Activated CD8-positive, alpha-beta memory T cell treated with anti-CD3 and anti-CD28 coated beads for 36 hours (primary cell): ENCODE results near the gene CARD11. TPM values are rescaled to one million over a fixed set of nuclear protein-coding genes. Genes with fewer than 3 reads are reported as not detected.

Source experiments
- CTCF ChIA-PET: fragments of 350-600 bp; sonication (Branson Sonifier 250); formaldehyde crosslinking; loops from one replicate; lab custom pipeline; 2021; ENCODE audit warnings: antibody characterized with exemption; lab: Charles Lee
- POLR2A ChIA-PET: fragments of 350-600 bp; sonication (Branson Sonifier 250); formaldehyde crosslinking; loops from one replicate; lab custom pipeline; 2021; ENCODE audit warnings: antibody characterized with exemption; lab: Charles Lee
- total RNA-seq, 2 experiments: library from RNA; stranded (reverse); gene quantifications; one replicate each; pipeline ENCODE4 v1.2.3, GENCODE V29; 2021

CARD11 gene
- total RNA-seq, 2 experiments from 2014 or later: 82.5 to 85.4 TPM

DNA sequence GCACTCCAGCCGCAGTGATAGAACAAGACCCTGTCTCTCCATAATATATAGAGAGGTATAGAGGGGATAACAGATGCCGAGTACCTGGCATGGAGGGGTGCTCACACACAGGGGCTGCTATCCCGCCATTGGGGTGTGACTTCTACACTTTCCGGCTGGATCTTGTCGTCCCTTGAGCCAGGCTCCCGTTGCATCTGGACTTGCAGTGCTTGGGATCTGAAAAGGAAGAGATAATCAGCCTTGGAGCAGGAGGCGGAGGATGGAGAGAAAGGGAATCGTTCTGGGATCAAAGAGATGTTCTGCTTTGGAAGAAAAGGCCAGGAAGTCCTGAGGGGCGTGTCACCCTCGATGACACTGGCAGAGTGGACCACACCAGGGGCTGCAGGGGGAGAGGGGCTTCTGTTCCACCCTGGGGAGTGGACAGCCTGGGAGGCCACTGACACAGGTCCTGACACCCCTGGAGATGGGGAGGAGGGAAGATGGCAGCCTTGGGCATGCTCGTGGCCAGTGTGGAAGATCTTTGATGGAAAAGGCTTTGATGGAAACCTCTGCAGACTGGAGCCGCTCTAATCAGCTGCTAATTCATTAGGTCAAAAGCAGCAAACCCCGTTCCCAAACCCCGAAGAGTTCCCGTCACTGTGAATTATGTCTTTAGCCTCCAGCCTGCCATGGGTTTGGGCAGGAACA, 85.1 kb downstream of the CARD11 start:
- CTCF ChIA-PET: no interaction called here
- POLR2A ChIA-PET: no interaction called here

DNA sequence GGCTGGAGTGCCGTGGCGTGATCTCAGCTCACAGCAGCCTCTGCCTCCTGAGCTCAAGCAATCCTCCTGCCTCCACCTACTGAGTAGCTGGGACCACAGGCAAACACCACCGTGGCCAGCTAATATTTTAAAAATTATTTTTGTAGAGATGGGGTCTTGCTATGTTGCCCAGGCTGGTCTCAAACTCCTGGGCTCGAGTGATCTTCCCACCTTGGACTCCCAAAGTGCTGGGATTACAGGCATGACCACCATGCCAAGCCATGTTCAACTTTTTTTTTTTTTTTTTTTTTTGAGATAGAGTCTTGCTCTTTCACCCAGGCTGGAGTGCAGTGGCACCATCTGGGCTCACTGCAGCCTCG, 86.3 kb downstream of the CARD11 start:
- POLR2A ChIA-PET: interaction anchor here (0.7 kb wide), 2 partner anchors 65 to 1242 kb away, joined by 4 to 8 read pairs; no protein-coding TSS in a partner anchor
- CTCF ChIA-PET: interaction anchor here (0.7 to 1.2 kb wide), 2 partner anchors 248 to 1927 kb away, joined by 3 read pairs; no protein-coding TSS in a partner anchor

DNA sequence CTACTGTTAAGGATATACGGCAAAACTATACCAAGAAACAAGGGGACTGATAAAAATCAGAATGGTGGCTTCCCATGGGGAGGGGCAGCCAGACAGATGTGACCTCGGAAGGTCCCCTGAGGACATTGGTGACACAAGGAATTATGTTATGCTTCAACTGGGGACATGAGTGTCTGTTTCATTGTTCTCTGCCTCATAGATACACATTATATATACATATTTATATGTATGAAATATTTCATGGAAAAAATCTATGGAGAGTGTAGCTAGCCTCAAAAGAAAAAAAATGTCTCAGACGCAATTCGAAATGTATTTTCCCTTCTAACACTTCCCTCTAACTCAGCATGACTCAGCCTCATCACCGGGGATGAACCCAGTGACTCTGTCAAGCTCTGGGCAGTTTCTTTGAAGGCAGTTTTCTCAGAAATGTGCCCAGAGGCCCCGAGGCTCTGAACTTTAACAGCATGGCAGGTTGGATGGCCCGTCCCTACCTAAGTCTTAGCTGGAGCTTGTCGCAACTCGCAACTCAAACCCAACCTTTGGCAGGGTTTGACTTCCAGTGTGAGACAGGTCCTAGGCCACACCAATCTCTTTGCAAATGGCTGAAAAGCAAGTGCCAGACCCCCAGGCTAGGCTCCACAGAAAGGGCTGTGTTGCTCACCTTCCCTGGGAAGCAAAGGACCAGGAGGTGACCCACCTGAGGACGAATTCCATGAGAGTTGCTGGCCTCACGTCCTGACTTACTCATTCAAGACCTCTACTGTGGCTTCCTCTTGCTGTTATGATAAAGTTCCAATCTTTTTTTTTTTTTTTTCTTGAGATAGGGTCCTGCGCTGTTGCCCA, 86.9 kb downstream of the CARD11 start:
- CTCF ChIA-PET: interaction anchor here (0.7 to 1.6 kb wide), 3 partner anchors 109 to 1927 kb away, joined by 3 to 5 read pairs (median 3); no protein-coding TSS in a partner anchor
- POLR2A ChIA-PET: interaction anchor here (0.7 kb wide), 3 partner anchors 66 to 1242 kb away, joined by 4 to 8 read pairs (median 4); no protein-coding TSS in a partner anchor

DNA sequence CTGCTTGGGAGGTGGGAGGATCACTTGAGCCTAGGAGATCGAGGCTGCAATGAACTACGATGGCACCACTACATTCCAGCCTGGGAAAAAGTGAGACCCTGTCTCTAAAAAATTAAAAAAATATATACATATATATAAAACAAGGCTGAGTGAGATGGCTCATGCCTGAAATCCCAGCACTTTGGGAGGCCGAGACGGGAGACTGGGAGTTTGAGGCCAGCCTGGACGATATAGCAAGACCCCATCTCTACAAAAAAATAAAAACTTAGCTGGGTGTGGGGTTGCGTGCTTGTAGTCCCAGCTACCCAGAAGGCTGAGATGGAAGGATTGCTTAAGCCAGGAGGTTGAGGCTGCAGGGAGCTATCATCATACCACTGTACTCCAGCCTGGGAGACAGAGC, 87.6 kb downstream of the CARD11 start:
- ChIA-PET CTCF (interaction anchor here (1.6 kb wide), 1 partner anchor 110 kb away, joined by 5 read pairs; no protein-coding TSS in a partner anchor), POLR2A (no interaction called here)

DNA sequence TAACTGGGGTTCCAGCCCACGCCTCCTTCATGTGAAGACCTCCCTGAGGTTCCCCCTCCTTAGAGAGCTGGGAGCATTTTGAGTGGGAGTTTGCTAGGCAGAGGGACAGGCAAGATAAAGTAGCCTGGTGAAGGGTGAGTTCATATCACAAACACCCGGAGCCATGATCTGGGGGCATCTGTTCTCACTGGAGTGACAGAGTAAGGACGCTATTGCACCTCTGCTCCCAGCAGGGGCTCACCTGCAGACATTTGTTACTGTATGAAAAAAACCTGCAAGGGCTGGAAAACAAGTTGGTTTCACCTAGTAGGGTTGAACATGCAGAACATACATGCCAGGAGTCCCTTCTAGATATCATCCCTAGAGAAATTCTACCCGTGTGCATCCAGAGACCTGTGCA, 88.4 kb downstream of the CARD11 start:
- ChIA-PET POLR2A (no interaction called here), CTCF (interaction anchor here (1.0 to 1.6 kb wide), 2 partner anchors 68 to 111 kb away, joined by 3 to 5 read pairs; no protein-coding TSS in a partner anchor)

DNA sequence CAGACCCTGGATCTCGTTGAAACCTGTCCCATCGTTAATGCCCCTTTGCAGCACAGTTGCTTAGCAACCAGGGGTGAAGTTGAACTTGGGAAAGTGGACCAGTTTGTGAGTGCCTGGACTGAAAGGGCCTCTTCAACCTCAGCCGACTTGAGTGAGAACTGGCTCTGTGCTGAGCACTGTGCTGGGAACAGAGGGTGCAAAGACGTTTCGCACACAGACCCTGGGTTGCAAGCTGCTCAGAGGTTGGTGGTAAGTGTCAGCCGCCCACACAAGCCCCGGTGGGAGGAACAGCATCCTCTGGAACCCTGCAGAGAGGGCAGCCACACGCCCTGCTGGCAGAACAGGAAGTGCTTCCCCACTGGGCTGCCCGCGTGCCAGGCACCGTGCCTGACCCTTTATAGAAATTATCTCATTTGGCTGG, 89.2 kb downstream of the CARD11 start:
- POLR2A ChIA-PET: no interaction called here
- CTCF ChIA-PET: interaction anchor here (1.0 kb wide), 1 partner anchor 67 kb away, joined by 3 read pairs; no protein-coding TSS in a partner anchor

DNA sequence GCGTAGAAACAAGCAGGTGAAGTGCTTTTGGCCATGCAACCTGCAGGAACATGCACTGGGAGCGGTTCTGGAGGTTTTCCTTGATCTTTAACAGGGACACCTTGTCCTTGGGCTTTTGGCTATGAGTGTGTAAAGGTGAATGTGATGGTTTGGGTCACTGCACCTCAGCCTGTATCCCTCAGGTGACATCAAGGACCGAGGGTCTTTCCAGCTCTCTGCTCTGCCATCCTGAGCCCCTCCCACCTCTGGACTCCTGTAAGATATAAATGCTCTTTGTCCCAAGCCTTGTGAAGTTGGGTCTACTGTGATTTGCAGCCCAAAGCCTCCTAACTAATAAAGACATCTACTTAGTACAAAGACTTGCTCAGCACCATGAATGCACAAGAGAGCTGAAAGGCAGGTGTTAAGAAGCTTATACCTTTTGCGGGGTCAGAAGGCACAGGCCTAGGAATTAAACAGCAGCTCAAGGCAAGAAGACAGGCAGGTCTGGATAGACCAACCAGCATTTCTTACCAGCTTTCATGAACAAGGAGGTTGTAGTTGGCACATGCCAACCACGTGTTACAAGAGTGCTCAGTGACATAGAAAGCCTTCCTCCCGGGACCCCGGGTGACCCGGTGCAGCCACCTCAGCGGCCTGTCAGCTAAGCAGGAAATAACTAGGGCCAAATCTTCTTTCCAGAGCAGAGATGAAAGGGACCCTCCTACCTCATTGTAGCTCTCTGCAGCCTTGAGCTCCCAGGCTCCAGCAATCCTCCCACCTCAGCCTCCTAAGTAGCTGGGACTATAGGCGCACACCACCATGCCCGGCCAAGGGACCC, 89.9 kb downstream of the CARD11 start:
- ChIA-PET CTCF (interaction anchor here (0.6 kb wide), 1 partner anchor 56 kb away, joined by 3 read pairs; no protein-coding TSS in a partner anchor), POLR2A (no interaction called here)

DNA sequence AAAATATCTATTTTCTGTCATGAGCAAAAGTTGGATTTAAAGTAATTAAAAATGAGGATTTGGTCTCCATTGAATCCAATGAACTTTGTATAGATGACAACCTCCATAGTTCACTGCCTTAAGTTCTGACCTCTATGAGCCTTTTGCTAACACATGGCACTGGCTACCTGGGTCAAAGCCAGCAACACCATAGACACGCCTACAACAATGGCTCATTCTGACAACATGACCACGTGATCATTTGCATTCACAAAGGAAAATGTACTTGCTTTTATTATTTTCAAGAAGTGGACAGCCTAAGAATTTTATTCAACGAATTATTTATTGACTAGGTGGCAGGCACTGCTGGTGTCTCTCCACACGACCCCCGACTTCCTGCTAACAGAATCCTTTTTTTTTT, 90.6 kb downstream of the CARD11 start:
- POLR2A ChIA-PET: no interaction called here
- CTCF ChIA-PET: interaction anchor here (0.9 kb wide), 1 partner anchor 138 kb away, joined by 3 read pairs; no protein-coding TSS in a partner anchor

DNA sequence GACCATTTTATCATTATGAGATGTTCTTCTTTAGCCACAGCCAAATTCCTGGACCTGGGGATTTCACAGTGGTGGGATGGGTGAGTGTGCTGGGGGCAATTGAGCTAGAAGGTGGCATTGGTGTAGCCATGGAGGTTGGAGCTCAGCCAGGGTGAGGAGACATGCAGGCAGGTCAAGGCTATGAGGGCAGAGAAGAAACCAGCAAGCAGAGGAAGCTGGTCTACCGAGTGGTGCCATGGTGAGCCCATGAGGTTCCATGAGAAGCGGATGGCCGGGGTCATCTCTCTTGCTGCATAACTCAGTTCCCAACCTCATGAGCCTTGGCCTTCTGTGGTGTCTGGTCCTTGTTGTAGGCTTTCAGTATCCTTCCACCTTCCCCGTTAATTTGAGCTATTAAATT, 91.4 kb downstream of the CARD11 start:
- CTCF ChIA-PET: interaction anchor here (0.9 to 1.0 kb wide), 2 partner anchors 30 to 139 kb away, joined by 3 read pairs; no protein-coding TSS in a partner anchor
- POLR2A ChIA-PET: no interaction called here

DNA sequence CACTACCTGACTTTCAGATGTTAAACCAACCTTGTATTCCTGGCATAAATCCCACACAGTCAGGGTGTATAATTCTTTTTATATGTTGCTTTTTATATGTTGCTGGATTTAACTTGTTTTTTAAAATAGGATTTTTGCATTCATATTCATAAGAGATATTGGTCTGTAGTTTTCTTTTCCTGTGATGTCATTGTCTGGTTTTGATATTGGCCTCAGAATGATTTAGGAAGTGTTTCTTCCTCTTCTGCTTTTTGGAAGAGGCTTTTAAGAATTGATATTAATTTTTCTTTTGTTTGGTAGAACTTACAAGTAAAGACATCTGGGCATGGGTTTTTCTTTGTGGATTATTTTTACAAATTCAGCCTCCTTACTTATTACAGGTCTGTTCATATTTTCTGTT, 93.1 kb downstream of the CARD11 start:
- ChIA-PET POLR2A (no interaction called here), CTCF (no interaction called here)

DNA sequence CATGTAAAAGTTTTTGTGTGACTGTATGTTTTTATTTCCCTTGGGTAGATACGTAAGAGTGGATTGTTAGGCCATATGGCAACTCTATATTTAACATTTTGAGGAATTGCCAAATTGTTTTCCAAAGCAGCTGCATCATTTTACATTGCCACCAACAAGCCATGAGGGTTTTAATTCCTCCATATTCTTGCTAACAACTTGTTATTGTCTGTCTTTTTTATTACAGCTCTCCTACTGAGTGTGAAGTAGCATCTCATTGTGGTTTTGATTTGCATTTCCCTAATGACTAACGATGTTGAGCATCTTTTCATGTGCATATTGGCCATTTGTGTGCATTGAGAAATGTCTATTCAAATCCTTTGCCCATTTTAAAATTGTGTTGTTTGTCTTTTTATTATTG, 94.9 kb downstream of the CARD11 start:
- POLR2A ChIA-PET: no interaction called here

DNA sequence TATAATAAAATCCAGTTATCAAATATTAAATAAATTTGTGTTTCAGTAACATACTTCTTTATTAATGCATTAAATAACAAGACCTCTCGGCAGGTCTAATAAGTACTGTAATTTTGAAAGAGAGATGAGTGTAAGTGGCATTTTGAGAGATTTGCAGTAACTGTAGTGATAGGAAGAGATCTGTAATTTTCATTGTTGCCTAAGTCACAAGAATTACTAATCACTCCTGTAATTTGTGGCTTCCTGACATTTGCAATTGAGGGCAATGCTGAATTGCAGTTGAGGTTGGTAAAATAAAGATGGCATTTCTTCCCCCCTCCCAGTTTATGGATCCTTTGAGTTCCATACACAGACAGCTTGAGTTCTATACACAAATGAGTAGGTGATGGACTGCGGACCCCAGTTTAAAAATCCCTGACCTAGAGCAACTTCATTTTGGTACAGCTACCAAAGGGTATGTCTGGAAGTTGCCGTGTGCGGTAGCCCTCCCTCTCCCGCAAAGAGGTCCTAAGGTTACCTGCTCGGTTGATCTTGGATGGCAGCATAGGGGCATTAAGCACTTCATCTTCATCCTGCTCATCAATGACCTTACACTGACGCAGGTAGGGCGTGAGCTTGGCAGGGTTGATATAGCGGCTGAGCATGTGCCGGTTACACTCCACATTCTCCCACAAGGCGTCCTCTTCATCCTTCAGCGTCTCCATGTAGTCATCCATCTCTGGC, 96.4 kb downstream of the CARD11 start:
- ChIA-PET CTCF (interaction anchor here (0.8 to 2.0 kb wide), 3 partner anchors 12 to 118 kb away, joined by 3 to 4 read pairs (median 3); no protein-coding TSS in a partner anchor), POLR2A (no interaction called here)

More for the DNA sequence above, 94.9 kb downstream of the CARD11 start:
- CTCF ChIA-PET: interaction anchor here (1.3 to 2.0 kb wide), 2 partner anchors 14 to 52 kb away, joined by 3 to 4 read pairs; no protein-coding TSS in a partner anchor

DNA sequence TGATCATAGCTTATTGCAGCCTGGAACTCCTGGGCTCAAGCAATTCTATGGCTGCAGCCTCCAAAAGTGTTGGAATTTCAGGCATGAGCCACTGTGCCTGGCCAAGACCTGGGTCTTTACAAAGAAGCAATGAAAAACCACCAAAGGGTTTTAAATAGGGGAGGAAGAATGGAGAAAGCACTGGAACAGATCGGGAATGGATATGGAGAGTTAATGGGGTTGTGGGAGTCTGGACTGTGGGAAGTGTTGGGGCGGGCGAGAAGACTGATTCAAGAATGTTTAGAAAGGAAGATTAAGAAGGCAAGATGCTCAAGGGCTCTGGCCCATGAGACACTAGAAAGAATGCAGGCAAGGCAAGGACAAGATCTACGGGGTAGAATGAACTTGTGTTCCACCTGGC, 98.5 kb downstream of the CARD11 start:
- ChIA-PET POLR2A (no interaction called here), CTCF (no interaction called here)

DNA sequence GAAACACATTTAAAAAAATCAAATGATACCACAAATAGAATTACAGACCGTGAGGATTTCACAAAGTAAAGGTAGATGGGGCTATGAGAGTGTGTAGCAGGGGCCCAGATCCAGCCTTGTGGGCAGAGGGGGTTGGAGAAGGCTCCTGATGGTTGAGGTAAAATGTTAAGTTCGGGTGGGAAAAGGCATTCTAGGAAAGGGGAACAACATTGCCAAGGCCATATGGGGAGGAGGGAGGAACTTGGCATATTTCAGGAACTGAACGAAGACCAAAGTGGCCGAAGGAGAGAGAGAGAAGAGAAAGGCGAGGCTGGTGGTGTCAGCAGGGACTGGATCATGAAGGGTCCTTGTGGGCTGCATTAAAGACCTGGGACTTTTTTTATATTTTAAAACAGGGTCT, 98.9 kb downstream of the CARD11 start:
- POLR2A ChIA-PET: no interaction called here
- CTCF ChIA-PET: no interaction called here

DNA sequence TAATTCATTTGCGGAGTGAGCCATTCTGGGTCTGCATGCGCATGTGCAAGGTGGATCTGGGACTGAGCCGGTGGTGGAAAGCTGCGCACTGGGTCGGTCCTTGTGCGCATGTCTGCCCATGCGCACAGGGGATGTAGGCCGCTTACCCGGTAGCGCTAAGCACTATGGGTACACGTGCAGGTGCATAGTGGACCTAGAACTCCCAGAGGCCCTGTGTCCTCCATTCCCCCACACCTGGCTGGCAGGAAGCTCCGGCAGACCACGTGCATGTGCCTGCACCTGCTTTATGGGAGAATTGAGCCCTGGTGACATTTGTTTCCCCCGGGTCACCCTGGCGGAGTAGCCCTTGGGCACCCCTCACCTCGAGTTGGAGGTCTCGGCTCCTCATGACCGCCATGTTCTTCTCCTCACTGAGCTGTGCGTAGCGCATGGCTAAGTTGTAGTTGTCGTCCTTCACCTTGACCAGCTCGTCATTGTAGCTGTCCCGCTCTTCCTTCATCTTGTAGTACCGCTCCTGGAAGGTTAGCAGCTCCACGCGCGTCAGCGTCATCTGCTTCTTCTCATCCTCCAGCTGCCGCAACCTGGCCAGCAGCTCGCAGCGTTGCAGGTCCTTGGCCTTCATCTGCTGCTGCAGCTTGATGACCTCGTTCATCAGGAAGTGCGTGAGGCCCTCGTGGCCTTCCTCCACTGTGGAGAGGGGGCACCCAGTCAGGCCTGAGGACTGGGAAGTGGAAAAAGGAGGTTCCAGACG, 99.6 kb downstream of the CARD11 start:
- POLR2A ChIA-PET: no interaction called here
- CTCF ChIA-PET: interaction anchor here (0.7 kb wide), 1 partner anchor 254 kb away, joined by 3 read pairs; no protein-coding TSS in a partner anchor

DNA sequence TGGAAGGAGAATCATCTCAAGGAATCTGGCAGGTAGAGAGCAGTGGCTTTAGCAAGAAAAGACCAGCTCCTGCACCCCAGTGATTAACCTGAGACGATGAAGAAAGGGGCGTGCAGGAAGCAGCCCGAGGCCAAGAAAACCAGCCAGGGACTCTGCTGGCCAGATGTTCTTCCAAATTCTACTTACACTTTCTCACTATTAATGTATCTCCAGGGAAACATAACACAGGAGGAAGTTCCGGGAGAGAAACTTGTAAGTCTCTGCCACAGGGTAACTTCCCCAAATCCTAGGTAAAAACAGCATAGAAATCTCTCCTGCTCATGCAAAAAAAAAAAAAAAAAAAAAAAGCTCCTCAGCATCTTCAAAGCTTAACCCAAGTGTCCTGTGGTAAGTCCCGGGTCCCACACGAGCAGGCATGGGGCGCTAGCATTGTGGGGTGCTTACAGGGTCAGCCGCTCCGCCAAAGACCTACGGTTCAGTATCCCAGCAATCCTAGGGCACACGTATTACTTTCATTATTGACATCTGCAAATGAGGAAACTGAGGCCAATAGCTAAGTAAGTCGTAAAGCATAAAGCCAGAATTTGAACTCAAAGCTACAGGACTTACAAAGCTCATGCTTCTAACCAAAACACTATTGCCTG, 102.3 kb downstream of the CARD11 start:
- ChIA-PET POLR2A (no interaction called here), CTCF (interaction anchor here (1.3 to 1.5 kb wide), 2 partner anchors 24 to 75 kb away, joined by 3 read pairs; no protein-coding TSS in a partner anchor)

DNA sequence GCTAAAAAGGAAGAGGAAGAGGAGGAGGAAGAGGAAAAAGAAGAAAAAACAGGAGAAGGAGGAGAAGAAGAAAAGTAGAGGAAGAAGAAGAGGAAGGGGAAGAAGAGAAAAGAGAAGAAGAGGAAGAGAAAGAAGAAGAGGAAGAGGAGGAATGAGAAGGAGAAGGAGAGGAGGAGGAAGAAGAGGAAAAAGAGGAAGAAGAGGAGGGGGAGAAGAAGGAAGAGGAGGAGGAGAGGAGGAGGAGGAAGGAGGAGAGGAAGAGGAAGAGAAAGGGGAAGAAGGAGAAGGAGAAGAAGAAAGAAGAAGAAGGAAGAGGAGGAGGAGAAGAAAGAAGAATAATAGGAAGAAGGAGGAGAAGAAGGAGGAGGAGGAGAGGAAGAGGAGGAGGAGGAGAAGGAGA, 103.2 kb downstream of the CARD11 start:
- ChIA-PET POLR2A (no interaction called here), CTCF (interaction anchor here (1.3 kb wide), 1 partner anchor 25 kb away, joined by 3 read pairs; no protein-coding TSS in a partner anchor)
